NCI-H1092 (cell line): ENCODE measurements around the gene SMCO2.
A peak's percentile ranks its signal among the peaks of the same experiment; 100 is the strongest.

ENCODE experiments used
- DNase-seq: peaks from one replicate; lab custom pipeline; 2025; lab: John Stamatoyannopoulos, UW

The SMCO2 gene

GRCh38 chr12:27500546-27500945, 54.0 kb downstream of the SMCO2 start:
- no peak for DNase-seq

DNA sequence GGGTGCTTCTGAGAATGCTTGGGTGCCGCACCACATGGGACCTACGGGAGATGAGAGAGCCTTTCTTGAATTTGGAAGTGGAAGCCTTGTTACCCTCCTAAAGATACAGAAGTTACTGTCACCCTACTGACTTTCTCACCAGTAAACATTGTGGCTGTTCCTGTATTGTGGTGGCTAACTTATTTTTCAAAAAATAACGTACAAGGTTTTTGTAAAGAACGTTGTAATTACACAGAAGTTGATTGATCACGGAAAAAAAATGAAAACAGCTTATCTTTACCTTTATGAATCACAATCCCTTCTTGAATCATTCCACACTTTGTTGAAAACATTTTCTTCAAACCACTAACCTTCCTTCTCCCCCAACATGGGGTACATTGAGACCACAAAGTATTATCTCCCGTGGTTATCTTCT, 55.5 kb downstream of the SMCO2 start:
- no peak for DNase-seq

DNA sequence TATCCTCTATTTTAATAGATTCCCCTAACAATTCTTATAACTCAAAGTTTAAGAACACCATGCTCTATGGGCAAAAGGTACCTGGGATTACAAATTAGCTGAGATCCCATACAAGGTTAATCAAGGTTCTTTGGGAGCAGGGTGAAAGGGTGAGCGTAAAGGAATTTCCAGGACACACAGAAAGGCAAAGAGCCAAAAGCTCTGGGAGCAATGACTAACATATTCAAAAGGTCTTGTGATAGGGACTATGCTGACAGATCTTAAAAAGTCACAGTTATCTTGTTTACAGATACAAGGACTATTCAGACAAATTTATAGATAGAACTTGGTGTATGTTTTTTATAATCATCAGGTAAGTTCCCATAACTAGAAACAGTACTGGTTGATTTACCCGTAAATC, 58.0 kb downstream of the SMCO2 start:
- no peak for DNase-seq

DNA sequence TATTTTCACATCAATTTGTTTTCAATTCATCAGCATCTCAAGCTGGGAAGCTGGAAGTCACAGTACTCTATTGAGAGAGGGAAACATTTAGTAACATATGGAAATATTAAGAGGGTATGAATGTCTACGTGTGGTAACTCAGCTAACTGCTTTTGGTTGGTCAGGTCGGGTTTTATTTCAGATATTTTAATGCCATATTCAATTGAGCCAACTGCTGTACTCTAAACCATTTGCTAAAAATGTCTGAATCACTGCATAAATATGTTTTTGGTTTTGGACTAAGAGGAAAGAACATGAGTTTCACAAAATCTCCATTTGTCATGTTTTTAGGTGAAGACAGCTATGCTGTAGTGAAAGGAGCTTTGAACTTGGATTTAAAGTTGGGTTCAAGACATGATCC, 58.6 kb downstream of the SMCO2 start:
- DNase-seq, result no peak

GRCh38 chr12:27505761-27506160, 59.2 kb downstream of the SMCO2 start:
- DNase-seq, result no peak

GRCh38 chr12:27506645-27507189, 60.2 kb downstream of the SMCO2 start:
- DNase-seq, result no peak

DNA sequence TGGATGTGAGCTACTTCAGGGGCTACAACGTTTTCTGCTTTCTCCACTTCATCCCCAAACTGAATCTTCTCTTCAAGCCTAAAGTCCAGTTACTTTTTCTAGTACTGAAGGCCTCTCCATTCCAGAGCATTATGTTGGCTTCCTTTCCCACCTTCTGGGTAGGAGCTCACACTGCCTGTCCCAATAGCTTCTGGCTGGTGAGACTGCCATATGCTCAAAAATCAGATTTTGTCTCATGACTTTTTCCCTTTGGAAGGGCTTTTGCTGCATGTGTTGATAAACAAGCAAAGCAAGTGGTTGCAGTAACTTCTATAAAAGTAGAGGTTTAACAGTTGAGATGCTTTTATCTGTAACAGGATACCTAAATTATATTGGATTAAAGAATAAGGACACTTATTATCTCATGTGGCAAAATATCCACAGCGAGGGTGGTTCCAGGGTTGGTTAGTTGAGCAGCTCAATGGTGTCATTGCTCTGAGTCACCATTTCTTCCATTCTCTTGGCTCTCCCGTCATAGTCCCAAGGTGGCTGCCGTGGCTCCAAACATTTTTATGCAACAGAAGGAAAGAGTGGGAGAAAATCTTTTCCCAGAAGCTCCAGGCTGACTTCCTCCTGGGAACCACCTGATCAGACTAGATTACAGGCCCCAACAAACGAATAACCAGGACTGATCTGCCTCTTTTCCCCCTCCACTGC, 62.3 kb downstream of the SMCO2 start:
- no peak for DNase-seq

DNA sequence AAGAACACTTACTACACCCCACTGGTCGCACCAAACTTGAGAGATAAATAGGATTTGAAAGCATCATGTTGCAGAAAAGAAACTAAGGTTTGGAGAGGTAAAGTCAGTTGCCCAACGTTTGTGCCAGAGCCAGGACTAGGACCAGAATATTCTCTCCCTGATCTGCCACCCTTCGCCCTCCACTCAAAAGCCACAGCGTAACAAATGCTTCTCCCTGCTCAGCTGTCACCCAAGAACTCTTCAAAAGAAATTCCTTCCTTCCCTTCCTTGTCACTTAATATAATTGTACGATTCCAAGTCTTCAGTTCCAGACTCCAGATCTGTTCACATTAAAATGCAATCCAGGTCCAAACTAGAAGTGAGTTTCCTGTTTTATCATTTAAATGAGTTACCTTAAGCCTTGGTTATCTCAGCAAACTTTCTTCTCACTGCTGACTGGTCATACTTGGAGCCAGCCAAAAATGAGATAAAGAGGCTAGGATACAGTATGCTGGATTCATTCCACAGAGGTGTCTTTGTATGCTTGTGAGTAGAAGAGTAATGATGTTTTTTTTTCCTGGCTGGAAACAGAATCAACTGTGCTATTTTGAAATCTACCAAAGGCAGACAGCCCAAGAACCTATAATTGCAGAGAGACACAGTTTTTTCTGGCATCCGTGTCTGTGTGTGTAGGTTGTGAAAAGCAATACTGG, 64.6 kb downstream of the SMCO2 start:
- DNase-seq, result no peak

DNA sequence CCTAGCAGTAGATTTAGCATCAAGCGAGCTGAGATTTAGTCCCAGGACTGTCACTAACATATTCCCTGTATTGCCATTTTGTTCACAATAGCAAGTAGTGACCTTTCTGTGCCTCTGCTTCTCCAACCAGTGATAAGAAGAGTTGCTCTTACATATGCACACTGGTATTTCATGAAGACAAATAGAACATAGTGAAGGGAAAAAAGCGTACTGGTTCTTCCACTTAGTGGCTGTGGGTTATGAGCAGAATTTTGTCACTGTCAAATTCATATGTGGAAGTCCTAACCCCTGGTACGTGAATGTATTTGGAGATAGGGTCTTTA, 65.1 kb downstream of the SMCO2 start:
- no peak for DNase-seq

GRCh38 chr12:27513155-27513824, 66.8 kb downstream of the SMCO2 start:
- no peak for DNase-seq

DNA sequence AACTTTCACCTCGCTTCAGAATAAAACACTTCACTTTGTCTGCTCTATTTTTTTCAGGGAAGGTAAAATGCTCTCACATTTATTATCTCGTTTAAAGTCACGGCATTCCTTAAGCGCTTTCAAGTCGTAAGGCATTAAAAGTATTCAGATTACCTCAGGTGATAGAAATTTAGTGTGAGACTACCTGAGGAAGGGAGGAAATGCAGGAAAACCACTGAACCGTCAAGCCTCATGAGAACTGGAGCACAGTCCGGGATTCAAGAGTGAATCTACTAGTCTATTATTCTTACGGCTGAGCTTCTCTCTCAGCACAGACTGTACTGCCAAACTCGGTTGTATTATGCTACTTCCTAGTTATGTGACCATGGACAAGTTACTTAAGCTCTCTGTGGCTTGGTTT, 69.1 kb downstream of the SMCO2 start:
- DNase-seq, result no peak

DNA sequence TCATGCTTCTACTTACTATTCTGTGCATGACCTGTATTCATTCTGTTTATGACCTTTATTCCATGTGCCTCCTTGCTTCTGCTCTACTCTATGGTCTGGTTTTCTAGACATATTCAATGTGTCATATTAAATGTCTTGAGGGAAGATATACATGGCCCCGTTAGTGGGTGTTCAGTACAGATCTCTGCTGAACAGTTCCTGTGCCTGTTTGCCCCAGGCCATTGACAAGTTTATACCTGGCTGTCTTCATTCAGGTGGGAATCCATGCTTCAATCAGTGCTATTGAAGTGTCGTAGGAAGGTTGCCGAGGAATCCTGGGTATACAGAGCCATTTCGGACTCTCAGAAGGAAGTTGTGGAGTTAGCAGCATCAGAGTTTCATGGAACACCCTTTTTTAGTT, 70.1 kb downstream of the SMCO2 start:
- no peak for DNase-seq

DNA sequence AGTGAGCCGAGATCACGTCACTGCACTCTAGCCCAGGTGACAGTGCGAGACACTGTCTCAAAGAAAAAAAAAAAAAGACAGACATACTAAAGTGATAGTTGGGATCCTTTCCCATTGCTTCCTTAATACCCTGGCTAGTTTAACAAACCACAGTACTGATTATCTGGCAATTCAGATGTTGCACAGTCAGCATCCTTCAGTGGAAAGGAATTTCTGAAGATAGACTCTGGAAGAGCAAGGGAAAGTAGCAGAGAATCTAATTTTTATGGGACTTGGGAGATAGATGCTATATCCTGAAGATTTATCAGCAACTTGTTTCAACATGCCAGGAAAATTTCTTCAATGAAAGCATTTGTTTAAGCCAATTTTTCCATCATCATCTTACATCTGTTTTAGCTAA, 71.0 kb downstream of the SMCO2 start:
- DNase-seq, result no peak

GRCh38 chr12:27517961-27518665, 71.6 kb downstream of the SMCO2 start:
- DNase-seq, result no peak

DNA sequence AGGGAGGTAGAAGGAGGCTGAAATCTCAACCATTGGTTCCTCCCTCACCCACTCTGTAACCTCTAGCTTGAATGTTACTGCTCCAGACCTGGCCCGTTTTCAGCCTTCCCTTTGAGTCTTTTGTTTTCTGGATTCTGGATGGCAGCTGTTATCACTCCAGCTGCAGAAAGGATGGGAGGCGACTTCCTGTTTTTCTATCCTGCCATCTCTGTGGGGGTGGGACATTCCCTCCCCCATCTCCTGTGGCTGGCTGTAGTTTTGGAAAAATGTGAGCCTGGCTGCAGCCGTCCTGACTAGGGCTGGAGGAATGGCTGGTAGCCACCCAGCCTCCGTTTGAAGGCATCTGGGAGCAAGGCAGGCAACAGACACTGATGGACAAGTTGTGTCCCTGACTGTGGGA, 74.5 kb downstream of the SMCO2 start:
- no peak for DNase-seq

- DNase-seq, result no peak
Measured at GRCh38 chr12:27521981-27522380, 75.4 kb downstream of the SMCO2 start.

DNA sequence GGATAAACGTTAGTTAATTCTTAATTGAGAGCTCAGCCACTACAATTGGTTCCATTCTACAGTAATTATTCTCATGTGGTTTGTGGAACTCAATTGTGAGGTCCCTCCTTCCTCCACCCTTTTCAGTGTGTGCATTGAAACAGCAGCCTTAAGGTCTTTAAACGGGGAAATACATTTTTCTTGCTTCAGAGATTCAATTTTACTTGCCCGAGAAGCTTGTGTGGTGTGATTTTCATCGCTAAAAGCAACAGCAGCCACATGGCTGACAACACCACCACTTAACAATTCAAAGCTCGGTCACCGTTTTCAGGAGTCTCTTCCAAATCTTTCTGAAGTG, 76.7 kb downstream of the SMCO2 start:
- DNase-seq, result no peak

DNA sequence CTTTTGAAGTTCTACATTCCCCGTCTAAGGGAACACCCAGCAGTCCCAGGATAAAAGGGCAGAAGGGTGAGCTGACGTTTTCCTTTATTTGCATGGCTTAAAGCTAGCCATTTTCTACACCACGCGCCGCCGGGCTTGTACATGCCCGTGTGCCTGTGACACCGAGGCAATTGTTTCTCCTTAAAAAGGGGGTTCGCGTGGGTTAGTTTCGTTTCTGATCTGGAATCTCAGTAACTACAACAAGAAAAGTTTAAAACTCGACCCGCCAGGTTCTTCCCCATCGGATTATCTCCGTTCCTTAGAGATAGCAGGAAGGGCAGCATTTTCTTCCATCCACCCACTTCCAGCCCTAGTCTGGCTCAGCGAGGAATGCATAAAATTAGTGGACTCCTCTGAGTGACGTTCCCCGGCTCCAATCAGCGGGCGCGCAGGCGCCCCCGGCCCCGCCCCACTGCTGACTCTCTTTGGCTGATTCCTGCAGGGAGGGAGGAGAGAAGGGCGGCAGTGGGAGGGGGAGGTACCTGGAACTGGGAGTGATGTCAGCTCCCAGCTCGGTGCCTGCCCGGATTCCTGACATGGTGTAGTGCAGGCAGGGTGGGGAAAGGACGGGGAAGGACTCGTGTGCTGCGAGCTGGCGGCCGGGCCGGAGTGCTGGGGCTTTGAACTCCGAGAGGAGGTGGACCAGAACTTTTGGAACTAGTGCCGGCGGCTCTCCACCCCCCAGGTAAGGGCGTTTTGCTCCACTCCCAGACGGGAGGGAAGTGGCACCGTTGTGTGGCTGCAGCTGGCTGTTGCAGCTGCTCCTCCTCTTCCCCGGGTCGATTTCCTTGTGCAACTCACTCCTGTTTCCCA, 77.3 kb downstream of the SMCO2 start, which contains the start of gene PPFIBP1:
Gene PPFIBP1, plus strand, starts transcription at position 565 of the 852 bp plus-strand sequence. CDS start 109,191 bp downstream, outside the sequence.
- peak; percentile 96 for DNase-seq

- no peak for DNase-seq
Measured at GRCh38 chr12:27524494-27524835, 77.9 kb downstream of the SMCO2 start.

DNA sequence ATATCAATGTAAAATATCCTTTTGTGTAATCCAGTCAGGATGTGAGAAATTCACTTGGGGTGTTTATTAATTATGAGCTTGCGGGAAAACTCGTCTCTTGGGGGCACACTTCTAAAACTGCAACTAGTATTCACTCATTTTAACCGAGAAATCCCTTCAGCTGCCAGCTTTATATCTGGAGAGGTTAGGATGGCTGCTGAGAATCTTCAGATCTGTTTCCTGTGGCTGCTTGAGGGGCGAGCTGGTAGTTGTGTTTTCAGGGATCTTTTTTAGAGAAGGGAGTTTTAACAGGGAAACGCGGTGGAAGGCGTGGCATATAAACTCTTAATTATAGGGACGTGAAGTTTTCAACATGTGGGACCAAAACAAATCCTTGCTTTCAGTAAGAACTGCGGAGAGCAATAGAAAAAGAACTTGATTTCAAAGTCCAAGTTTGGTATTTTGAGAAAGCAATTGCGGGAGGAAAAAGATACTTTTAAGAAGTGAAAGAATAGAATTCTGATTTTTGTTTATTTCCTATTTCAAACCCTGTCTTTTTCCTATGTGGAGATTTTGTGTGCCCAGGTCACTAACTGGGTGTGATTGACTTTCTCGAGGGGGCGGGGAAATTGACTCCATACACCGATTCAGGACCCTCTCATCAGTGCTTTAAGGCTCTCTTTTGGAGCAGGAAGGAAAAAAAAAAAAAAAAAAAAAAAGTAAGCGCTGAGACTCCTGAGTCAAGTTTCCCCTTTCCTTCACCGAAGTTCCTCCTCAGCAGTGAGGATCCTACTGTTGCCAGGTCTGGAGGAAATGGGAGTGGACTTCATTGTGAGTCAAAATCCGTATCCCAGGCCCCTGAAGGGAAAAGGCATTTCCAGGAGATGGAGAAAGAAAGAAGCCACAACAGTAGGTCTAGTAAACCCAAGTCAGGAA, 78.6 kb downstream of the SMCO2 start:
- no peak for DNase-seq

GRCh38 chr12:27527512-27527911, 81.0 kb downstream of the SMCO2 start:
- DNase-seq, result no peak
